GM21576 (cell line): ENCODE results near the gene SUN5.
A peak's percentile ranks its signal among the peaks of the same experiment; 100 is the strongest.
"Not testable (repeated sequence)": the region's sequence is repeated elsewhere in the genome, so short reads cannot be mapped to it uniquely, and the experiment has no call there.

Source experiments
- ATAC-seq: cut with Tn5 transposase; IDR thresholded peaks from one replicate; pipeline ENCODE4 v1.9.1; 2021; ENCODE audit warnings: mild to moderate bottlenecking, moderate library complexity; ENCODE audit not compliant: unreplicated experiment

The SUN5 gene

GRCh38 chr20:32978009-32978335 is 26.3 kb downstream of the SUN5 start:
- ATAC-seq: no peak

DNA sequence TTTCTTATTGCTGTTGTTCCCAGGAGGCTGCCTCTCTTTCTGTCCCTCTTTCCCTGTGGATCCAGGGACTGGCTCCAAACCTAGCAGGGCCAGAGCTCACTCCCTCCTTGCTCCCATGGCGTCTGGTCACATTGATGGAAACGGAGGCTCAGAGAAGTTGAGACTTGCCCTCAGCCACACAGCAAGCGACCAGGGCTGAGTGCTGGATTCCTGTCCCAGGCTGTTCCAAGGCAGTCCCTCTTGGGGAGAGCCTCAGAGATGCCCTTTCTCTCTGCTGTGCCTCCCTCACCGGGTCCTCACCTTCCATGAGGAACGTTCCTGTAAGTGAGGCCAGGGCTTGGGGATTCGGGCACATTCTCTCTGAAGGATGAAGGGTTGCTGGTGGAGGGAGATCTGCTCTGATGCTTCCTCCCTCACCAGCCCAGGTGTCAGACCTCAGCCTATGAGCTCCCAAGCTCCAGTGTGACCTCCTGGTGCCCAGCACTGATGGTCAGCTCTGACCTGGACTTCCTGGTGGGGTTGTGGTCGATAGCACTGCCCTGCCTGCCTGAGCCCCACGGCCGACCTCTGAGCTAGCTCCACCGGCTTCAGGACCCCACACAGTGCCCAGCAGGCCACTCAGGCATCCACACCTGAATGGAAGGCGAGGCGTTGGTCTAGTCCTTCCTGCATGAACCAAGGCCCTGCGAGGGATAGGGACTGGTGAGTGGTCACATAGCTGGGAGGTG is 26.8 kb downstream of the SUN5 start:
- ATAC-seq: no peak

DNA sequence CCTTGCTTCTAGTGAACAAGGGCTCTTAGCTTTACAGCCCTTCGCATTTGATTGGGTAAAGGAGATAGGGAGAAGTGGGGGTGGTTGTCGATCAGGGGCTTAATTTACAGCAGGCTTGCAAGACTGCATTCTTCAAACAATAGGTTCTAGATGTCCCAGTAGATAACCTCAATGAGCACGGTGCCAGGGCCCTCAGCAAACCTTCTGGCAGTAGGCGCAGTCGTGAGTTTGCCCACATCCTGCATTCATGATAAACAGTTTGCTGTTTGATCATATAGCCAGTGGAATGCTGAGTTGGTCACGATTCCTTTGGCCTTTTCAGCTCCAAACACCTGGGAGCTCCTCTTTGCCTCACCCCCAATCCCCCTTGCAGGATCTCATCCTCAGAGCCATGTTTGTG is 27.5 kb downstream of the SUN5 start:
- no peak for ATAC-seq

DNA sequence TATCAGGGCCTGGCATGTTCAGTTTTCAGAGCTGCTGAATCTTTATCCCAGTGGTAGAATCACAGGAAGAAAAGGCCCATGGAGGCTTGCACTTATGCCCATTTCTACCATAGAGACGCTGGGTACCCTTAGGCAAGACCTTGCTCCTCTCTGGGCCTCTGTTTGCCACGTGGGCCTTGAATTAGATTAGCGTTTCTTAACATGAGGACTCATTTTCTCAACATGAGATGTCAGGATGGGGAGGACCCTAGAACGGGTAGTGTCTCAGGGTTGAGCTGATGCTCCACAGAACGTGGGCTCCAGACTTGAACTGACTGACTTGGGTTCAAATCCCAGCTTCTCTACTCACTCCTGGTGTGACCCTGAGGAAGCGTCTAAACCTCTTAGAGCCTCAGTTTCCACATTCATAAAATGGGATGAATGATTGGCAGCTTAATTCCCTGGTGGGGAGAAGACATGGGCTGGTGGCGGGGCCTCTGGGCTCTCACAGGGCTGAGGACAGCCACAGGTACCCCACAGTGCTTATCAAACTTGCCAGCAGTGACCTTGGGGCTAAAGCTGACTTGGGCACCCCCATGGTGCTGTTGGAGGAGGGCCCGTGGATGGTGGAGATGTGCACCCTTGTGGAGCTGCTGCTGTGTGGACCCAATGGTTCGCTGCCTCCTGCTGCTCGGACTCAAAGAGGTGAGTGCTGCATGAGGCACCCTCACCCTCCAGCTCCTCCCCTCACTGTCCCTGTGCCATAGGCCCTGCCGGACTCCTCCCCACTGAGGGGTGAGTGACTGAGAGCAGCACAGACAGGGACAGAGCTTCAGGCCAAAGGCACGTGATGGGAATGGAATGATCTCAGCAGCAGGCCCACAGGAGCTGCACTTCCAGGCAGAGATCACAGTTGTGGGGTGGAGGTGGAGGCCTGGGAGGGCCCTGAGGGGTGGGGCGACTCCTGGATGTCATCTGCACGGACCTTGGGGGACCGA is 28.2 kb downstream of the SUN5 start:
- ATAC-seq: no peak

DNA sequence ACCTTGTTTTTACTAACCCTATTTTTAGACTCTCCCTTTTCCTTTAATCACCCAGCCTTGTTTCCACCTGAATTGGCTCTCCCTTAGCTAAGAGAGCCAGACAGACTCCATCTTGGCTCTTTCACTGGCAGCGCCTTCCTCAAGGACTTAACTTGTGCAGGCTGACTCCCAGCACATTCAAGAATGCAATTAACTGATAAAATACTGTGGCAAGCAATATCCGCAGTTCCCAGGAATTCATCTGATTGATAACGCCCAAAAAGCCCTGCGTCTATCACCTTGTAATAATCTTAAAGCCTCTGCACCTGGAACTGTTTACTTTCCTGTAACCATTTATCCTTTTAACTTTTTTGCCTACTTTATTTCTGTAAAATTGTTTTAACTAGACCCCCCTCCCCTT is 29.1 kb downstream of the SUN5 start:
- not testable (repeated sequence) for ATAC-seq

- not testable (repeated sequence) for ATAC-seq
Observed at GRCh38 chr20:32974204-32975064, 29.8 kb downstream of the SUN5 start.

DNA sequence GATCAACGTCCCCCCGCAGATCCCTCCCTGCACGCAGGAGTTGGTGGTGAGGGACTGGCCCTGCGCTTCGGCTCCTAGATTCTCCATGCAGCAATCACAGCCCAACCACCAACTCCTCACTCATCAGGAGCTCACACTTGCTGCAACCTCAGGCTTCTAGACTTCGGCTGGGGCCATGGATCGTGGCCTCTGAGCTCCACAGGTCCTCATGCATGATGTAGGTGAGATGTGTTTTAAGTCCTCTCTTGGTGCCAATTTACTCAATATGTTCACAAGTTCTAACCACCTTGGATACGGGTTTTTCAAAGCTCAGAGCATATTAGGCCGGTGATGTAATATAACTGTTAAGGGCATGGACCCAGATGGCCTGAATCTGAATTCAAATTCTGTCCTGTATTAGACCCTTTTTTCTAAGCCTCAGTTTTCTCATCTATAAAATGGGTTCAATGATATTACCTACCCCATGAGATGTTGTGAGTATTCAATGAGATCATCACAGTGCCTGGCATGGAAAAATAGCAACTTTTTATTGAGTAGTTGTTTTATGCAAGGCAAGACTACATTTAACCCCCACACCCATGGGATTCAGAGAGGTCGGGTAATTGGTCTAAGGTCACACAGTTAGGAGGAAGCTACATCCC is 31.0 kb downstream of the SUN5 start:
- no peak for ATAC-seq

- ATAC-seq: peak; percentile 75
Observed at GRCh38 chr20:32972181-32973076, 31.8 kb downstream of the SUN5 start.

GRCh38 chr20:32971703-32972161 is 32.5 kb downstream of the SUN5 start:
- peak; percentile 9 for ATAC-seq

DNA sequence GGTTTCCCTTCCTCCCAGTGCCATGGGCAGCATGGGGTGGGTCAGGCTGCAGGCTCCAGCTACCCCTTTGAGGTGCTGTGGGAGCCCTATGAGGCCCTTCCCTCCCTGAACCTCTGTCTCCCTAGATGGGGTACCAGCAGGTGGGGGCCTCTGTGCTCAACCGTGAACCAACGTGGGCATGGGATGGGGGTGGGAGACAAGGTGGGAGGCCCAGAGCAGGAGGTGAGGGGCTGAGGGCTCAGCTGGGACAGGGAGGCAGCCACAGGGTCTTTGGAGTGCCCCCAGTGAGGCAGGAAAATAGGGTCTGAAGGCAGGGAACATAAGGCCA is 33.3 kb downstream of the SUN5 start:
- no peak for ATAC-seq

GRCh38 chr20:32970115-32970972 is 33.9 kb downstream of the SUN5 start:
- no peak for ATAC-seq

DNA sequence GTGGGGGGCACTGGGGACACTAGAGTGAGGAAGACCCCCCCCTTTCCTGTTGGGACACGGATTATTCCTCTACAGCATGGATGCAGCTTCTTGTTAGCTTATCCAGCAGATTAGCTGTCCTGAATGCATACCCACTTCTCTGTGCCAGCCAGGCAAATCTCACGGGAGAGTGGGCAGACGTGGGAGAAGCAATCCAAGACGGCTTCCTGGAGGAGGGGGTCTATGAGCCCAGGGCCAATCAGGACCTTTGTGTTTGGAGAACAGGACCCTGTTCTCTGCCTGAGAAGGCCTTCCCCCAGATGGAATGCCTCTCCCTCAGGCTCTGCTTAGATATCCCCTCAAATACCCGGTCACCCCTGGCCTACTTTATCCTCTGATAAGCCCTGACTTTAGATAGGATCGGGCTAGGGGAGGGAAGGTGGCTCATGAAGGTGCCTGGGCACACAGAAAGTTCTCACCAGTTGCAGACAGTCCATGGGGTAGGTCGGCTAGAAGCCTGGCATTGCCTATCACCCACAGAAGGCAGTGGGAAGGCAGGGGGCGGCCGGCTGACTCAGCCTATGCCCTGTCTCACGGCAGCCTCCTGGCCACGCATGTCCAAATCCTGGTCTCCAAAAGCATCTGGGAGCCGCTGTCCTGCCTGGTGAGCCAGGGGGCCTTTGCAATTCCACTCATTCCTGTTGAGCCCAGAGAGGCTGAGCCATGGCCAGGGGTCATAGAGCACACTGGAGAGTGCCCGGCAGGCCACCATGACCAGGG is 34.7 kb downstream of the SUN5 start:
- no peak for ATAC-seq

GRCh38 chr20:32968478-32969241 is 35.6 kb downstream of the SUN5 start:
- no peak for ATAC-seq

DNA sequence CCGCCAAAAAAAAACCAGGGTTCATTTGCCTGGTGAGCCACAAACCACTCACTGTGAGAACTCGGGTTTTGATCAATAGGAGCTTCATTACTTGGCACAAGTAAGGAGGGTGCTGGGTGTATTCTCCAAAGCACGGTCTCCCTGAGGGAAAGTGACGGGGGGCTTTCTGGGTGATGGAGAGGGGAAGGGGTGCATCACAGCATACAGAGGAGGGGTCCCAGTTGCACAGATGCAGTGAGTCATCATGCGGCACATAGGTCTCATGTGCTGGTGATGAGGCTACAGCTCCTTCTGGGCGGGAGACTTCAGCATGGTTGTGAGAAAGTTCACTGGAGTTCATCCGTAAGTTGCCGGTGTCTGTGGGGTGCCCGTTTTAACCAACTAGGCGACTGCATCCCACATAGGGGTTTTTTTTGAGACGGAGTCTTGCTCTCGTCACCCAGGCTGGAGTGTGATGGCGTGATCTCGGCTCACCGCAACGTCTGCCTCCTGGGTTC is 36.2 kb downstream of the SUN5 start:
- no peak for ATAC-seq

DNA sequence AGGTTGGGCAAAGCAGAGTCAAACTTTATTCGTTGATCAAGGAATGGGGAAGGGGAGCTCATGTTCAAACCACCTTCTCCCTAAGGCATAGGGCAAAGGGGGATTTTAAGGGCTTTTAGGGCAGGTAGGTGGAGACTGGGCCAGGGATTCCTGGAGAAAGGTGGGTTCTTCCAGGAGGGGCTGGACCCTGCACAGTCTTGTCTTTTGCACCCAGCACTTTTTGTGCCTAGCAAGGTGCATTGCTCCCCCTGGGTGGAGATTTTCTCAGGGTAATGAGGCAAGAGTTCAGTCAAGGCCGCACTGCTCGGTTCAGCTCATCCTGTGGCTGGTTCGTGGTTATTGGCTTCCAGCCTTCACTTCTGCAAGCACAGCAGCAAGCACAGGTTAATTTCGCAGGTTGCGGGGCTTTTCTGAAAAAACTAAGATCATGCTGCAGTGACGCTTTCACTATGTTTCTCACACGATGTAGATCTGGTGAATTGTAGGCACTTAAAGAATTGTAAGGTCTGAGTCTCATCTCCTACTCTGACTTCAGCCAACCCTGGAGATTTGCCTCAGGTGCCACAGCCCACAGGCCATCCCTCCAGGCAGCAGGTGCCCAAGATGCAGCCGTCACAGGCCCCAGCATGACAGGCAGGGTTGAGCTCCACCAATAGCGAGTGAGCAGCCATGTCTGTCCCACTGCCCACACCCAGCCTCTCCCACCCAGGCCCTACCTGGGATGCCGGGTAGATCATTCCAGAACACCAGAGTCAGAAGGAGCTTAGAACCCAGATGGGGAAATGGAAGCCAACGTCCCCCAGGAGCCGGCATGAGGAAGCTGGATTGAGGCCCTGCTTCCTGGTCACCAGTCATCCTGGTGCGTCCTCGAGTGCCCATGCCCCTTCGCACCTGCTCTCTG is 37.1 kb downstream of the SUN5 start:
- ATAC-seq: no peak

DNA sequence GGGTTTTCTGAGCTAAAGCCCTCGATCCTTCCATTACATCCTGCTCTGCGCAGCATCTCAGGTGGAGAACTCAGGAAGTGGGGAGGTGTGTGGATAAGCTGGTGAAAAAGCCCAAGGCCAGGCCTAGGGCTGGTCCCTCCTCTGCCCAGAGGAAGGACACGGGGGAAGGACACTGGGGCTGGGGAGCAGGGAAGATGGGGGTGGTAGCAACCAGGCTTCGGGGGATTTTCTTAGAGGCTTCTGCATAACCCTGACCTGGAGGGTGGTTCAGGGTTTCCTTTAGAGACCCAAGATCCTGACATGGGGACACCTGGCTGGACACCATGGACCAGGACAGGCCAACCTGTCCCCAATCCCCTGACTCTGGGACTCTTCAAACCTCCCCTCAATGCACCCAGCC is 37.9 kb downstream of the SUN5 start:
- ATAC-seq: no peak
